AG08396 (cell line): ENCODE data around the gene PRDM1.
A peak's percentile ranks its signal among the peaks of the same experiment; 100 is the strongest.

Experiments used
- DNase-seq: peaks from one replicate; pipeline ENCODE4 v3.0.0; 2012; ENCODE audit warnings: low spot score, mixed read lengths

PRDM1 gene

DNA sequence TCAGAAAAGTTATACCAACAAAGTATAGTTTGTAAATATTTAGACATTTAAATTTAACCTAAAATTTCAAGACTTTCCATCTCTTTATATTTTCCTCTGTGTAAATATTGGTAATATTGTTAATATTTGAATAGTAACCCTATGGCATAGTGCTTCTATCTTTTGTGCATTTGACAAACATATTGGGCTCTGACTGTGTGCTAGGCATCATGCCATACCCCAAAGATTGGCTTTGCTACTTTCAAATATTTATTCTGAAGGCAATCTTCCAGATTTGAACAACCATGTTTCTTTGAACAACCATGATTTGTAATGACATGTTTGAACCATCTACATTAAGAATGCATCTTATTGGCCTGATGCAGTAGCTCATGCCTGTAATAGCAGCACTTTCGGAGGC is 15.5 kb upstream of the PRDM1 start:
- no peak for DNase-seq

DNA sequence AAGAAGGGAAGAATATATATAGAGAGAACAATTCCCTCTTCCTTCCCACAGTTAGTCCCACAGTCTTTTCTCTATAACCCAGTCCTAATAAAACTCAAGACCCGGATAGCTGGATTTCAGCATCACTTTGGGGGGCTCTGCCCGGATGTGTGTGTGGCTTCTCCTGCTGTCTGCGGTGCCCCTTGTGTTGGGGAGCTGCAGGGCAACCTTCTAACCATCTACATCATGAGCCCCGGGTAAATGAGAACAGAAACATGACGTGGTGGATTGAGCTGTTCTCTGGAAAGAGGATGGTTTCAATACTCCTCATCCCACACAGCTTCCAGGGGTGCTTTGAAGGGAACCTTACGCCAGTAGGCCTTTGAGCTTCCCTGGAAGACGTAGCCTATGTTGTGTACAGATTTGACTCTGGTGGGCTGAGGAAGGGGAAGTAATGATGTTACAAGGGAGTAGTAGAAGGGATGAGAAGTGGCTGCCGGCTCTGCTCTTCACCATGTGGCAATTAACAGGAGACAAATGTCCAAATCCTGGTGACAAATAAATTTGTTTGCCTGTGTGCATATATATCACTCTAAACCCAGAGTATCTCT is 13.5 kb upstream of the PRDM1 start:
- no peak for DNase-seq

DNA sequence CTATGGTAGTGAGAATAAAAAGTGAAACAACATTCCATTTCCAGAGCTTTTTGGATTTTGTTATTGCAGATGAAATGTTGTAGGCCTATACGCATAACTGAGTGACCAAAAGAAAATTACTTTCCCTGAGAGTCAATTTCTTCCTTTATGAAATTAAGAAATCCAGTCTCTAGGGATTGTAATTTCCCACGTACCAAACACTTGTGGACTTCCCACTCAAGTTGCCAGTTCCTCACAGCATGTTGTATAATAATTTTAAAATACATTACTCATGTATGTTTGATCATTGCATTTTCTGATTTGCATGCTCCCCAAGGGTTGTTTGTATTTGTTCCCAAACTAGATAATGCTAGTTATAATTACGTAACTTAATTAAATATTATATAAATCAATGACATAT is 12.0 kb upstream of the PRDM1 start:
- DNase-seq = no peak

DNA sequence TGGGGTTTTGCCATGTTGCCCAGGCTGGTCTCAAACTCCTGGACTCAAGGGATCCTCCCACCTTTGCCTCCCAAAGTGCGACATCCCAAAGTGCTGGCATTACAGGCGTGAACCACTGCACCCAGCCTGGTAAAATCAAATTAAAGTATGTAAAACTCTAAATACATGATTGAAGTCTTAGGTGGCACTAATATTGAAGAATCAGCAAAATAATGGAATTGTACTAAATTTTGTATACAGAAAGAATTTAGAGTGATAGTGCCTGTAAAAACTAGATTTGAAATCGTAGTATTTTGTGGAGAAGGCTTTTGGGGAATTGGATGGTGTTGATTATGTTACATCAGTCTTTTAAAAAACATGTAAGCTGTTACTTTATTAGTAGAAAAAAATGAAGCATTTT is 10.0 kb upstream of the PRDM1 start:
- no peak for DNase-seq

DNA sequence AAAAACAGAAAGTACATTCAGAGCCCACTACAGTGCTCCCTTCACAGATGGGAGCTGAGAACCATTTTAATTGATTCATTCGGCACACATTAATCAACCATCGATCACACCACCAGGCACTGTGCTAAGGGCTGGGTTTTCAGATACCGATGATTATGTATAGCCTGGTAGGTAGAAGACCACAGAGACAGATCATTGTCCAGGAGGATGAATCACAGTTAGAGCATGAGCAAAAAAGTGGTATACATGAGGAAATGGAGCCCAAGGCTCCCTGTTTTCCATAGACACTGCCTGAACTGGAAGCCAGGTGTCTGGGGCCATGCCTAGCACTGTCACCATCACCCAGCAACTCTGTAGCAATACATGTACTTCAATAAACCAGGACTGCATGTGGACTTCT is 9.0 kb upstream of the PRDM1 start:
- no peak for DNase-seq

DNA sequence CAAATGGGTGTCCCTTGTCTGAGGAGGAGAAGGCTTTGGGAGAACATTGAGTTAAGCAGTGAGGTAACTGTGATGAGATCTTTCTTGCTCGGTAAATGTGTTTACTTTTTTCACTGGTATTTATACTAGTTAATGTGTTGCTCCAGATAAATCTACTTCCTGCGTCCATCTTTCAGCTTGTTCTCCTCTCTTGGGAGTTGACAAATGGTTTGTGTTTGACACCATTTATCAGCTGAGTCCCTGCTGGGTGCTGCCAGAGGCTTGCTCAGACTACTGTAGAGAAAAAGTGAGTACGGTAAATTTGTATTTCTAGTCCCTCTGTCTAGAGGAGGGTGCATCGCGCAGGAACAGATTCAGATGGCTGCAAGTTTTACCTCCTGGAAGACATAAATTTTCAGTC is 8.3 kb upstream of the PRDM1 start:
- DNase-seq = no peak

DNA sequence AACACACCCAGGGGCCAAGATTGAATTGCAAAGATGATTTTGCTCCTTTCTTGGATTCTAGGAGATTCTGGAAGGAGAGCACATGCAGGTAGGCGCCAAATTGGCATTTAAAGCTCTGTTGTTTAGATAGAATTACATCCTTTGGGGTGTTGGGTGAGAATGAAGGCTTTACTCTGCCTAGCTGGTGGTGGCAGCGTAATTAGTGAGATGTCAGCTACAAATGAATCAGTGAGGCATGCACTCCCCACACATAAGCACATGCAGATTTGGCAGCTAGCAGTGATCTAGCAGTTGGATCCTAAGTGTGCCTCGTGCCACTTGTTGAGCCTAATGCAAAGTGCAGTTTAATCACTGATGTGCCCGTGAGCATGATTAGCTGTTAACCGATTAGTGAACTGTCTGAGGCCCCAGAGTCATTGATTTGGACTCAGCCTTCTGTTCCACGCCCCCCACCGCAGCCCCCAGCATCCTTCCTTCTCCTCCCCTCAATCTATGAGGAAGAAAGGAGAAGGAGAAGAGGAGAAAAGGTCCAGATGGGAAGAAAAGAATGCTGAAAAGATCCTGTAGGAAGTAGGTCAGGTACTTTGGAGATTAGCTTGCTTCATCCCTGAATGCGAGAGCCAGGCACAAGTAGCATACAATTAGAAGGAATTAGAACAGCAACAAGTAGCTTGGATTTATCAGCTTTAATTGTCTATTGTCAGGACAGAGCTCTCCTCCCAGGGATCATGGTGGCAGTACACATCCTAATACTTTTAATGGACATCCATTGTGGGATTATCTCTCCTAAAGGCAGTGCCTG is 6.0 kb upstream of the PRDM1 start:
- DNase-seq = no peak

DNA sequence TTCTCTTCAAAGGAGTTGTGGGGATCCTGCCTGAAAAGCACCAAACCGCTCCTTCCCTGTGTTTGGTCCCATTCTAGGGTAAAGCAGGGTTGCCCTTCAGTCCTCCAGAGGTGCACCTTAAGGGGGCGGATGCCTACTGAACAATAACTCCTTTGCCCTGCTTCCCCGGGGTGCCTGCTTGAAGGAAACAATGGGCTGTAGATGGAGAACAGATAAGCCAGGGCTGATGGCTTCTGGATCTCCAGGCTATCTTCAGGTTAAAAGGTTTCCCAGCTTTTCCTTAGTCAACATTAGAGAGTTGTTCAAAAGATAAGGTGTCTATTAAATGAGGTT is 5.4 kb upstream of the PRDM1 start:
- no peak for DNase-seq

DNA sequence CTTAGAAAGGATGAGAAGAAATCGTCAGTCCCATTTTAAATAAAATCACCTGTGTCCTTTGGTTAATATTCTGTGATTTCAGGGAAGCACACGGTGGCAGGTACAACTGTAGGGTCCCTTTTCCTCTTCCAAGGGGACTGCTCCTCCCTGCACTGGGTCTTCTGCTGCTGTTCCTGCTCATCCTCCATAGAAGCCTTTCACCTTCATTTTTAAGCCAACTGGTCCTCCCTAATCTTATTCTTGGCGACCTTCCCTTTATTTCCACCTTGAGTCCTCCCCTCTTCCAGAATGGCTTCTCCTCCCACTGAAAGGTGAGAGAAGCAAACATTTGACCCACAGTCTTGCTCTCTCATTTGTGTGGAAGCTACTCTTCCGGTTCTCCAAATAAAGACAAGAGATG is 4.4 kb upstream of the PRDM1 start:
- DNase-seq = no peak

DNA sequence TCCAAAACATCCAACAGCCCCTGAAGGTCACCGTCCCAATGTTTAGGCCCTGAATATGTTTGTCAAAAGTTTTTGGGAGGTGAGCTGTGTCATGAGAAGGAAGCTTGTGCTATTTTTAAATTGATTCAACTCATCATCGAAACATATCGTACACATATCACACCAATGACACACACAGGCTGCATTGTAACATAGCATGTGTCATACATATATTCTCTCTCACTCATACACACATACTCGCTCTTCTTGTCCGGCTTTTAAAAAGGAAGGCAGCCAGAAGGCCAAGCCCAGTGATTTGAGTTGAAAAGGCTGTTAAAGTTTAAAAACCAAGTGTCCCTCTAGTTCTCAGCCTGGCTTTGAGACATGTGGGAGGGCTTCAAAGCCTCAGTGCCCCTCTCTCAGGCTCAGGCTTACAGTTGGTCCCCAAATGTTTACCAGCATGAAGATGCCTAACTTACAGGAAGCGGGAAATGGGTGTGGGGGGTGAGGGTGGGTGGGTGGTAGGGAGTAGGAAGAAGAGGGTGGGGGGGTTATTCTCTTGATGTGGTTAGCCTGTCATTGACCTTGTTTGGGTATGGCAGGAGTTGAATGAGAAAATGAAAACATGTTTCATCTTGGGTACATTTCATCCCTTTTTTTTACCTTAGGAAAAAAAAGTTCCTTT is 3.3 kb upstream of the PRDM1 start:
- peak; percentile 64 for DNase-seq

DNA sequence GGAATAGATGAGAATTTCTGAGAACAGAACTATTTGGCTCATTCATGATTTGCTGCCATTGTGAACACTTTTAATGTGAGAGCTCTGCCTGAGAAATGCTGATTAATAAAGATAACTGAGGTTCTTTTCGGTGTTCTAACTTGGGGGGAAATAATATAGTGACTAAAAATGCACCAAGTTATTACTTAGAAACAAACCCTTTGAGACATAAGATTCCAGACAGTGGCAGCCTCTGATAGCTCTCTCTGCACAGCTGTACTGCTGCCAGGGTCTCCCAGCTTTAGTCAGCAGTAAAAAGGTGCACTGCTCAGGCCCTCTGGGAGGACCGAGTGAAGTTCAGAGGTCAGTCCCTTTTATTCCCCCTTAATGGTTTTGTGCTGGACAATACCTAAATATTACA is 2.5 kb upstream of the PRDM1 start:
- DNase-seq = no peak

DNA sequence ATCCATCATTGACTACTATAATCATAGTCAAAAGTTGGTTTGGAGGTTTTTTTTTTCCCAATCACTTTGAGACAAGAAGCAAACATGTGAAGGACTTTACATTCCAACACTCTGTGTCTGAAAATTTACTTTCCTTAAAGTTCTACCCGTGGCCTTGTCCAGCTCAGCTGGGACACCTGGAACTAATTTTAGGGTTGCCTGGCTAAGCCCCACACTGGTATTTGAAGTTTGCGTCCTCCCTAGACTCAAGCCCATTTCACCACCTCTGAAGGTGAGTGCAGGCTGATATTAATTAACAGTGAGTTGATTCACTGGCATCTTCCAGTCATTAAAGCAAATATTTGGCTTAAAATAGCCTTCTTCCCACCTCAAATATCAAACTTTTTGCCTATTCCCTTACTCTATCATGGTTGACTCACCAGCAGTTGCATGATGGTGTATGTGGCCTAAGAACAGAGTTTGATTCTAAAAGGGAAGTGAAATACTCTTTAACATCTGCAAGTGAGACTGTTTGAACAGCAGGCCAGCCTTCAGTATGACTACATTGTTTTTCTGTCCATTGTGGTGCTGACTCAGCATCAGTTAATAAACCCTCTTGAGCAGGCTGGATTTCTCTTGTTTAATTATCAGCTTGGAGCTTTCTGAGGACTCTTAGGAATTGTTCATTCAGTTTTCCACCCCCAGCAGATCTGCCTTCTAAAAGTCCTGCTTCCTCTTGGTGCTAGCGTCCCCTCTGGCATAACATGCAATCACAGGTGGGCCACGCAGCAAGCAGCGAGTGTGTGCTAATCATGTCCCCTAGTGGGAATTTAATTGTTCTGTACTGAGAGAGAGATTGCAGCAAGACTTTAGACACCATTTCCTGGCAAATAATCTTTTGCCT is 1.8 kb upstream of the PRDM1 start:
- peak; percentile 57 for DNase-seq

DNA sequence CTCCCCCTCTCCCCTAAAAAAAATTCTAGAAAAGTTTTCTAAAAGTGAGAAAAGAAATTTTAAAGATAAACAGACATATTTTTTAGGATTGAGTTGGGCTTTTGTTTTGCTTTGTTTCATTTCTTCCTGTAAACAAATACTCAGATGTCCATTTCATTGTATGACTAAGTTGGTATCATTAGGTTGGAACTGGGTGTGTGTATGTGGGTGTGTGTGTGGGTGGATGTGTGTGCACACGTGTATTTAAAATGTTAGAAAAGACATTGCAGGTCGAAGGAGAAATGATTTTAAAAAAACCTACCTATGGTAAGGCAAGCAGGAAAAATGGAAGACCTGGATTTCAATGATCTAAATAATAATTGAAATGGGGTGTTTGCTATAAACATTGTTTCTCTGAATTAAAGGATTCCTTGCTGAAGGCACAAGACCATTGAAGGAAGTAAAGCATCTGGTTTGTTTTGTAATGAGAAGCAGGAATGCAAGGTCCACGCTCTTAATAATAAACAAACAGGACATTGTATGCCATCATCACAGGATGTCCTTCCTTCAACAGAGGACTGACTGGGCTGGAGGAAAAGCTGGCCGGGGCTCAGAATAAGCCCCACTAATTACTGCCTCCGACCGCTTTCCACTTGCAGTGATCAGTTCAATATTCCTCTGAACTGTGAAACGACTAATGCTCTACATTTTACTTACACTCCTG is 996 bp upstream of the PRDM1 start:
- DNase-seq = peak; percentile 36

DNA sequence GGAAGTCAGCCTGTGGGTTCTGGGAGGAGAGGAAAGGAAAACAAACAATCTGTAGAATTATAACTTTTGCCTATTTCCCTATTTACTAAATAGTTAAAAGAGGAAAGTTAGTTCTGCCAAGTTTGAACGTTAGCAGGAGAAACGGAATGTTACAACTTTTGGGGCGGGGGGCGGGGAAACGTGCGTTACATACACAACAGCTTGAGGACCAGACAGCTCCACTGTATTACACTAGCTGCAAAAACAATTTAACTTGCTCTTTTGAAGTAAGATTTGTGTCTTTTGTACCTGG is 498 bp upstream of the PRDM1 start:
- DNase-seq = no peak

DNA sequence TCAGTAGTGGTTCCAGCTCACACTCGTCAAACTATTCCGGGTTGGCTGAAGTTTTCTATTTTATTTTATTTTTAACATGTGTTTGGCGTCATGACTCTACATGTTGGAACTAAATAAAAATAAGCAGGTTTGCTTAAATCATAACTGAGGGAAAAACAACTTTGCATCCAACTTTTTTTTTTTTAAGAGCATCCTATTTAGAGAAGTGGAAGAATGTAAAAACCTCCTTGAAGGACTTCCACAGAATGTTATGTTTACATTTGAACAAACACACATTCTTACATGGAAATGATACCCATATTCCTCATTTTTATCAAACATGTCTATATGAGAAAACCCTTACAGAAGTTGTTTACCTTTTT is 659 bp downstream of the PRDM1 start:
- no peak for DNase-seq

DNA sequence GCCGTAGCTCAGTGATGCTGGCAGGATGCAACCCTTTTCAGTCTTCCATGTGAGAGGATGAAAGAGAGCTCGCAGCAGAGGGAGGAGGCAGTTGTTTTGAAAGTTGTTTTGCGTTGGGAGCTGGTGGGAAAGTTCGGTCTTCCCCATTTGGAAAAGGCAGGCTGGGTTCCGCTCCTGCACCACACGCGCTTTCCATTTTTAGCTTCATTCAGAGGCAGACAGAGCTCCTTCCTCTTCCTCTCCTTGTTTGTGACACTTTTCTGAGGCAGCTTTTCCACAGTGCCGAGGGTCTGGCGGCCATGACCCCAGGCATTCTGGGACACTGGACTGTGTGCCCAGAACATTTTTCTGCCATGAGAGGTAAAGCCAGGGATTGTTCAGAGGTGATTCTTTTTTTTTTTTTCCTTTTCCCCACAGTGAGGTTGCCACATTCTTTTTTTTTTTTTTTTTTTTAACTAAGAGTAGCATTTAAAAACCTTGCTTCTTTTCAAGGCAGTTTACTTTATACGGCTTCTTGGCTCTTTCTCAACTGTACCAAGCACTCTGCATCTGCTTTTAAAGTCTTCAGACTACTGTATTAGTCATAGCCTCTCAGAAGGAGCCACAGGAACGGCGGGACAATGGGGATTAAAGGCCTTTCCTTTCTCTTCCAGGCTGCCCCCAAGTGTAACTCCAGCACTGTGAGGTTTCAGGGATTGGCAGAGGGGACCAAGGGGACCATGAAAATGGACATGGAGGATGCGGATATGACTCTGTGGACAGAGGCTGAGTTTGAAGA is 1.6 kb downstream of the PRDM1 start:
- DNase-seq = no peak

DNA sequence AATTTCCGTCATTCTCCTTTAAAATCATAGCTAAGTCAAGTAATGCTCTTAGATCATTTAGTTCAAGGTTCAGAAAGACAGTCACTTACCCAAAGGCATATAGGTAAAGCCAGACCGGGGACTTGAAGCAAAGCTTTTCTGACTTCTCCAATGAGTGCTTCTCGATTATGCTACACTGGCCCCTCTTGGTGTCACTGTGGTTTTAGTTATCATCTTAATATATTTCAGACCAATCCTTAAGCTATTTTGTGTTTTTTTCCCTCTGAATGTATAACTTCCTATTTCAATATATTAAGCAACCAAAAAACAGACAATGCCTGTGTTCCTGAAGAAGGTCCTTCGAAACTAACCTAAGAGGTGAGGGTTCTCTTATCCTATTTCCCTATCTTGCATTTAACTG is 3.9 kb downstream of the PRDM1 start:
- no peak for DNase-seq

DNA sequence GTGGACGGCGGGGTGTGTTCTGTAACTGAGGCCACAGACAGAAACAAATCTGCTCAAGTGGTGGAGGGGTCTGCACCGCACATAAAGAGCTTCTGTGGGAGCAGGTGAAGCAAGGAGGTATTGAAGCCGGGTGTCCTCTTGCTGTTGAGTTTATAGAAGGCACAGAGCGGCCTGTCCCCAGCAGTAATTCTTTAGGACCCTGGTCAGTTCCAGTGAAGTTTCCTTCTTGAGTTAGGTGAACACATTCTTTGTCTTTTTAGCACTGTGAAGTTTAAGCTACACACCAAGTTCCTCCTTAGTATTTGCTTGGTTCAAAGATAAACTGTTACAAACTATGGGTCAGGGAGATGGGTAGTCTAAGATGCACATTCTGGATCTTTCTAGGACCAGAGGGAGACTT is 6.1 kb downstream of the PRDM1 start:
- no peak for DNase-seq

DNA sequence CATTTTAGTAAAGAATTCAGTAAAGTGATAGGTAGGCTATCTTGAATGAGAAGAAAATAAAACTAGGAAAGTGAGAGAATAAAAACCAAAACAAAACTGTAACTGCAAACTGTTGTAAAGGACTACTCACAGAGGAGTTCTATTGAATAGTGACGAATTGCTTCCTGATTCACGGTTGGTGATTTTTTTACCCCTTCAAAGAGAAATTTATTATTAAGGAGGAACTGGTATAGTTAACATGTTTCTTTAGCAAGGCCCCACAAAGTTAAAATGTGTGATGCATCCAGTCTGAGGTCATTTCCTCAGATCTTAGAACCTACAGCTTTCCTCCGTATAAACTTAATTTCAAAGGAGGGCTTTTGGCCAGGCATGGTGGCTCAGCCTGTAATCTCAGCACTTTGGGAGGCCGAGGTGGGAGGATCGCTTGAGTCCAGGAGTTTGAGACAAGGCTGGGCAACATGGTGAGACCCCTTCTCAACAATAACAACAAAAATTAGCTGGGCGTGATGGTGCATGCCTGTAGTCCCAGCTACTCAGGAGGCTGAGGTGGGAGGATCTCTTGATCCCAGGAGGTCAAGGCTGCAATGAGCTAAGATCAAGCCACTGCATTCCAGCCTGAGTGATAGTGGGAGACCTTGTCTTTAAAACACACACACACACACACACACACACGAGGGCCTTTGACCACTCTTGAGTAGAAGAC is 8.3 kb downstream of the PRDM1 start:
- DNase-seq = no peak

DNA sequence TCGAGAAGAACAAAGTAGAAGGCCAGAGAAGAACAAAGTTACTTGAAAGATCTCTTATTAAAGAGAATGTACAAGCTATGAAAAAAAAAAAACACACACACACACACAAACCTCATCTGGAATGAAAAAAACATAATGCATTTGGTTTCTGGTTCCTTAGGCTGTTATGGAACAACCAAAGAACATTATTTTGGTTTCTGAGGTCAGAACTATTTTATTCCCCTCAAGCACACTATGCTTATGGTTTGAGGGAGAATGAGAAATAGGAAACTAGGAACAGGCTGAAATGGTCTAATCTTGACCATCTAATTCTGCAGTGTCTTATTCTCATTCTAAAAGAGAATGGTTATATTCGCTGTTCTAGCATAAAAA is 8.8 kb downstream of the PRDM1 start:
- no peak for DNase-seq
